NK-92 treated with Interleukin-12 subunit alpha and Interleukin-12 subunit beta, amount 100 ng/mL, for 24 hours (cell line): ENCODE data around the gene LYVE1.
"Not testable (repeated sequence)": the region's sequence is repeated elsewhere in the genome, so short reads cannot be mapped to it uniquely, and the experiment has no call there.

Experiments
- DNase-seq: peaks from one replicate; lab custom pipeline; 2025; lab: John Stamatoyannopoulos, UW

The LYVE1 gene

GRCh38 chr11:10568486-10568941, at the start of gene LYVE1:
Gene LYVE1 (minus strand): TSS chr11:10568665. CDS start chr11:10568532, 133 bp downstream.
- DNase-seq: no peak

DNA sequence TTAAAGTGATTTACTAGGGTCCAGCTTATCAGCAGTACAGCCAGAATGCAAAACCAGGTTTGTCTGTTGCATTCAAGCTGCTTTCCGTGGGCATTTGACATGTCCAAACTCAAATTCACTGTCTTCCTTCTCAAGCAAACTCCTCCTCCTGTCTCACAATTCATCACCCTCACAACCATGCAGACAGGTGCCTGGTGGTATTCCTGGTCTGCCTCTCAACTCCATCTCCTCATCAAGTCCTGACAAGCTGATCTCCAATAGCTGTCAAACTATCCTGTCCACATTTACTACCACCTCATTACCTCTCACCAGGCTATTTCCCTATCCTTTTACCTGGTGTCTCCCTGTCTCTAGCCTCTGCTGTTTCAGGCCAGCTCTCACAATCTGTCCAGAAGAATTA, 49.1 kb upstream of the LYVE1 start:
- no peak for DNase-seq

DNA sequence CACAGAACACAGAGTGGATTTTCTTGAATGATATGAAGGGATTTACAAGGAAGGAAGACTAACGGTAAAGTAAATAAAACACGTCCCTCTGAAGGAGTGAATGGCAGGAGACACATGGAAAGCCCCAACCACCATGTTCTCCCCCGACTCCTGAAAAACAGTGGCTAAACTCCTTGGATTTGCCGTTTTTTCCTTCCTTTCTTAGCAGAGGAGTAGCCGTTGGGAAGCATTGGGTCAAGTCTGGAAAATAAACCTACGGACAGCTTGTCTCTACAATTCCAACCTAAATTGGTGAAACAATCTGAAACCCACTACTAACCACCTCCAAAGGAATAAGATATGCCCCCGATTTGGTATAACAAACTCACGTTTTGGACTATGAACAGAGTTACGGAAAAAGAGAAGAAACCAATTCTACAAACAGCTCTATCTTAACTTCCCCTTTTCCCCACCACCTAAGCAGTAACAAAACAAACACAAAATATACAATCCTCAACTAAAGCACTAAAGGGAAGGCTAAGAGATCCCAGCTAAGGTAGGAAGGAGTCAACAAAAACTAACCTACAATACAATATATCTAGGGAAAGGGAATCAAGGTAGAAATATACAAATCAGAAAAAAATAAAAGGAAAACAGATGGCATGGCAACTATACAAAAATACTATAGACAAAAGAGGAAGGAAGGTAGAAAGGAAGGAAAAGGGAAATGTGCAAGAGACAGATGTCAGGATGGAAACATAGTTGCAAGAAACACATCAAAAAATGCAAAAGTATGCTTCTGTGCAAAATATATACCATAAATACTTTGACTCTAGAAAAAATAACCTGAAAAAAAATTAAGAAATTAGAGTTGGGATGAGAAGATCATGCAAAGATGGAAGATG, 43.8 kb upstream of the LYVE1 start:
- no peak for DNase-seq

DNA sequence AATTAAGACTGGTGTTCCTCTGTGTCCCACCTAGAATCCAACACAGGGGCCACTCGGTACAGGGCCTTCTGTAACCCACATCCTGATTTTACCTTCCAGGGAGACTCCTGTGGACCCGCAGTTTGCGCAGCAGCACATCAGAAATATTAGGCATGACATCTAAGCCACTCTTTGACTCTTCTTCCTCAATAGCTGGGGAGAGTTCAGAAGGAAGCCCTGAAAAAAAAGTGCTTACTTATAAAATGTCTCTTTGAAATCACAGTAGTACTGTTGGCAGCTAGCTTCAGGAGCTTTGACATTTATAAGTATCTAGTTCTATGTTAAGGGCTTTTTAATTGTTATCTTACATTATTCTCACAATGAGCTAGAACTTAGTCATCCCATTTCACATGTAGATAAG, 41.2 kb upstream of the LYVE1 start:
- no peak for DNase-seq

DNA sequence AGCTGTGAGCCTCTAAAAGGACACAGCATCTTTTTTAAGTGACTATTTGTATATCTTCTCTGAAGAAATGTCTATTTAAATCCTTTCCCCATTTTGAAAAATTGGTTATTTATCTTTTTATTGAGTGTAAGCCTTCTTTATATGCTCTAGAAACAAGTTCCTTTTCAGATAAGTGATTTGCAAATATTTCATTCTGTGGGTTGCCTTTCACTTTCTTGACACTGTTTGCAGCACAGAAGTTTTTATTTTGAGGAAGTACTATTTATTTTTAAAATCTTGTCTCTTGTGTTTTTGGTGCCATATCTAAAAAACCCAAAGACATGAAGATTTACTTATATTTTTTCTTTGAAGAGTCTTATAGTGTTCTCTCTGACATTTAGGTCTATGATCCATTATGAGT, 40.1 kb upstream of the LYVE1 start:
- DNase-seq: no peak

DNA sequence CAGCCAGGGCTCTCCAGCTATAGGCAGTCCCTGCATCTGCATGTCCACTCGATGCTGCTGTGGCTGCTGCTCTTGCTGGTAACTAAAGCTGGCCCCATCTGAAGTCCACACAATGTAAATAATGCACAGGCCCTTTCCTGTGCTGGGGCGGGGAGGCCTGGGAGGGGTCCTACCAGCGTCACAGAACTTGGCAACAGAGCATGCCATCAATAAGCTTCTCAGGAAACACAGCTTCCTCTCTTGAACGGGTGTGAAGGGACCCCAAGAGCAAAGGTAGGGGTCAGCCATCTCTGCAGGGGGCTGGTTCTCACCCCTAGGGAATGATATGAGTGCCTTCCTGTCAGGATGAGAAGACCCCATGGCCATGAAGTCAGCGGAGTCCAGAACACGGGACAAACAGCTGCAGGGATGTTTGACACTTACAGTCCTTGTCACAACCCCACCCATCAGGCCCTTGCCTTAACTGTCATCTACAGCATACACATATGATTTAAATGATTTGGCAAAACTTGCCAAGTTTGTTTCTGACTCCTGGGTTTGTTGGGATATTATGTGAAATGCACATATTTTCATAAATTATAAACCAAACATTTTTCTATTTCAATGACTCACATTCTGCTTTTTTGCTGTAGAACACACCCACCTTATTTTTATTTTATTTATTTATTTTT, 39.1 kb upstream of the LYVE1 start:
- no peak for DNase-seq

DNA sequence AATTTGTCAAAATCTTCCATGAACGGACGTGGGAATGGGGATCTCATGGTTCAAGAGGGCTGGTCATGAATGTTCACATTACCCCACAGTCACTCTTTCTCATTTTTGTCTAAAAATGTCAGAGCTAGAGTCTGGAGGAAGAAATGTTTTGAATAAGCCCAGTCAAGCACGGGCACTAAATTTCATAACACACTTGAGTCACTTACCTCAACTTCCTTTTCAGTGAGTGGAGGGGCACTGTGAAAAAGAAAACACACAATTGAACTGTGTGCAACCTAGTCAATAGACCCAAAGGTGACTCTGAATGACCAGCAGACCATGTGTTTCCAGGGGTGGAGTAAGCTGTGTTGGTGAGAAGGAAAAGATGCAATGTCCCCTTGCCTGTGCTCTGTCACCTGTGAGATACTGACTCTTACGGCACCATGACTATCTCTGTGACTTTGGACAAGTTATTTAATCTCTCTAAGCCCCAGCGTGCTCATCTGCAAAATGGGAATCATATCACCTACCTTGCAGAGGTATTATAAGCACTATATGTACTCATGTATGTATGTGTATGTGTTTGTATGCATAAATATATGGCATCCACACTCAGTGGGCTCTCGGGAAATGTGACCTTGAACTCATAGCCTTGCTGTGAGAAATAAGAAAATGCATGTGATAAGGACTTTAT, 38.2 kb upstream of the LYVE1 start:
- peak; percentile 38 for DNase-seq

DNA sequence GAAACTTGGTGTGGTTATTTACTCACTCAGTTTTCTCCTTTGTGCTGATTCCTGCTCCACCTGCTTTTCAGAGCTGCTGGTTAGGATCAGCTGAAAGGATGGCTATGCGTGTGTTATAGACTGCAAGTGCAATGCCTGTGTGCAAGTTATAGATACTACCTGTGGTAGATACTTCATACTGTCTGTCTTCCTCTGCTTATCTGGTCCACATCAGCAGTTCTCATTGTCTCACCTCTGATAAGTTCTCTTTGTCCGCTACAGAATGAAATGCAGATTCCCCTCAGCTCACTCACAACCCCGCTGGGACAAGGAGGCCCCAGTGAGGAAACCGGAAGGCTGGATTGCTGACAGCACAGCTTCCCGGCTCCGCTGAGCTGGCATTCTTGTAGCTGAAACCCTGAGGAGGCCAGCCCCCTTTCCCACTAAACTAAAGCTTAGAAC, 37.5 kb upstream of the LYVE1 start:
- DNase-seq: no peak

DNA sequence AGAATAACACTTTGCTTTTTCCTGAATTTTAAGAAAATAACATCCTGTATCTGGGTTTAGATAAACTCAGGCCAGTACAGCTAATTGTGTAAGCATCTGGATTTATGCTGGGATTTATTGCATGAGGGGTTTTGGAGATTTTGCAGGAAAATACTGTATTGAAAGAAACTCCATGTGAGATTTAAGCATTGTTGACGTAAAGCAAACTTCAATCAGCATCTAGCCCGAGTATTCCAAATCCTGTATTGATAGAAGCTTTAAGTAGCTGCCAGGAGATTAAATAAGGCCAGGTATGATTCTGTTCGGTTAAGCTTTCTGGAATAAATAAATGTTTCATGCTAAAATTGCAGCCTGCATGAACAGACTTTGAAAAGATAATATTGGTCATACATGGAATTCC, 36.3 kb upstream of the LYVE1 start:
- DNase-seq: no peak

DNA sequence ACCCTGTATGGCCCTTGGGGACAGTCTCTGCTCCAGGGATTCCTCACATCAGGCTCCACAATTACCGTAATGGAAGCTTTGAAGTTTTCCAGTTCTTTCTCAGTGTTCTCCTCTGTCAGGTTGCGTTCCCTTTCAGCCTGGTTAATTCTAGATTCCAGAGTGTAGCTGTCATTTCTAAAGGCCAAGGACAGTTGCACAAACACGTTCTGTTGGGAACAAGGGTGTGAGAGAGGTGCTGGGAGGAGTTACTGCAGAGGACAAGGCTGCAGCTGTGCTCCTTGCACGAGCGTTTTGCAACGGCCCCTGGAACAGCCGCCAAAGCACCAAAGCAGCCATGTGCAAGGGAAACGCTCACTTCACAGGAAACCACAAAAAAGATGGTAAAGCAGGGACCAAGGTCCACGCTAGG, 35.9 kb upstream of the LYVE1 start:
- DNase-seq: no peak

DNA sequence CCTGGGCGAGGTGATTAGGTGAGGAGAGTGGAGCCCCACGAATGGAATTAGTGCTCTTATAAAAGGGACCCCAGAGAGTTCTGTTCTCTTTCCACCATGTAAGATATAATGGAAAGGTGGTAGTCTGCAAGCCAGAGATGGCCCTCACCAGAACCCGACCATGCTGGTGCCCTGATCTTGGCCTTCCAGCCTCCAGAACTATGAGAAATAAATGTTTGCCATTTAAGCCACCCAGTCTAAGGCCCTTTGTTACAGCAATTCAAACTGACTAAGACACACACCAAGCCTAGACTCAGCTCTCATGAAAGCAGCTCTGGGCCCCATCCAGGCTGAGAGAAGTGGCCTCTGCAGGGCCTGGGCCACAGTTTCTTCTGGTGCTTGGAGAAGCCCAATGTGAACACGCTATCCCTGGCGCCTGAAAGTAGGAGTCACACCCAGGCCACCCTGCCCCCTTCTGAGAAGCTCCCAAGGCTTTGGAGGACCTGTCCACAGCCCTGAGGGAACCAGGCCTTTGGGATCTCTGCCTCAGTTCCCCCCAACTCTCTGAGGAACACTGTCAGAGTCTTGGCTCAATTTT, 35.3 kb upstream of the LYVE1 start:
- DNase-seq: no peak

GRCh38 chr11:10602945-10603344, 34.5 kb upstream of the LYVE1 start:
- DNase-seq: no peak

DNA sequence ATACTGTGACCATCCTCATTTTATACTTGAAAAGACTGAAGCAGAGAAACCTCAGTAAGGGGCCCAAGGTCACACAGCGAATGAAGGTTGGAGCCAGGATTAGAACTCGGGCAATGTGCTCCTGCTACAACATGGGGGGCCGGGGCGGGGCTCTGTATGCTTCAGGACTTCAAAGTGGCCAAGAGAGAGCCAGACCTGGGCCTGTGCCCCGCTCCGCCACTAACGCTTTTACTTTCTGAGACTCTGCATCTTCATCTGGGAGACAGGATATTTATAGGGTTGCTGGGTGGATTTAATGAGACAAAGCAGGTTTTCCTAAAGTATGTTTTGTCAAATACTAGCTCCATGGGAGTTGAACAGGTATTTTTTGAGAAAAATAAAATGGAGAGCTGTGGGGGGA, 33.9 kb upstream of the LYVE1 start:
- DNase-seq: no peak

DNA sequence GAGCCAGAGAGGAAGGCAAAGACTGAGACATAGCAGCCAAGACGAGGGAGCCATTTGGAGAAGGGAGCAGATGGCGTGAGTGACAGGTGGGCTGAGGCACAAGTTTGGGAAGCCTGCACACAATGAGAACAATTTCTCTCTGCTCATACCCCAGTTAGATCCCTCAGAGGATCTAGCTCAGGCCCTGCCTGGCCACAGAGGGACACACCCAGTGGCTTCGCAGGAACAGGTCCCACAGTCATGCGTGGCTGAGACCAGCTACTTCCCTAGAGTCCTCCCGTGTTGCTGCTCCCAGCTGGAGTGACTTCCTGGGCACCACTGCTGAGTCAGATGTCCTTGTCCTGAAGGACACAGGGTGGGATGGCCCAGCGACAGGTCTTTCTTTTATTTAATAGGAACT, 33.4 kb upstream of the LYVE1 start:
- no peak for DNase-seq

GRCh38 chr11:10600570-10601248, 32.2 kb upstream of the LYVE1 start:
- no peak for DNase-seq

- DNase-seq: no peak
Observed at GRCh38 chr11:10599388-10600175, 31.1 kb upstream of the LYVE1 start.

GRCh38 chr11:10598816-10599215, 30.4 kb upstream of the LYVE1 start:
- no peak for DNase-seq

DNA sequence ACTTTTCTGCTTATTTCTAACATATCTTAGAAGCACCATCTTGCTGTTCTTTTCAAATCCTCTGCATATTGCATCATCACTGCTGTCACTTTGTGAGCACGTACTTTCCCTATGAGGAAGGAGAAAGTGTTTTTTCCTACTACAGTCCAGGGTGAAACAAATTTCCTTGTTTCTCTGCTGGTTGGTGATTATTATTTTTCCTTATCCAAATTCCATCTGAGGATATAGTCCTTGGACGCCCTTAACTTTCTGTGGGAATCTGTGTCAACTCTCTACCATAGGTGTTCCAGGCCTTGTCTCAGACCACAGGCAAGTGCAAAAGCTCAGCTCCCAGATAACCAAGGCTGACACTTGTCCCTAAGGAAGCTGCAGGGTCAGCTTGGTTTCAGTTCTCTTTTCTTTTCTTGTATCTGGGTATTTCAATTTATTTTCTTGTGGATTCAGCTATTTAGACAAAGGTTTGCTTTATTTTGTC, 29.4 kb upstream of the LYVE1 start:
- no peak for DNase-seq

DNA sequence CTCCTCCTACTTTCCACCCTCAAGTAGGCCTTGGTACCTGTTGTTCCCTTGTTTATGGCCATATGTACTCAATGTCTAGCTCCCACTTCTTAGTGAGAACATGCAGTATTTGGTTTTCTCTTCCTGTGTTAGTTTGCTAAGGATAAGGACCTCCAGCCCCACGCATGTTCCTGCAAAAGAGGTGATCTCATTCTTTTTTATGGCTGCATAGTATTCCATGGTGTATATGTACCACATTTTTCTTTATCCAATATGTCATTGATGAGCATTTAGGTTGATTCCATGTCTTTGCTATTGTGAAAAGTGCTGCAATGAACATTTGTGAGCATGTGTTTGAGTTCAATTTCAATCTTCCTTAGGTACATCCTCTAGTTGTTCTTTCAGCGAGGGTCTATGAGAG, 27.4 kb upstream of the LYVE1 start:
- not testable (repeated sequence) for DNase-seq

DNA sequence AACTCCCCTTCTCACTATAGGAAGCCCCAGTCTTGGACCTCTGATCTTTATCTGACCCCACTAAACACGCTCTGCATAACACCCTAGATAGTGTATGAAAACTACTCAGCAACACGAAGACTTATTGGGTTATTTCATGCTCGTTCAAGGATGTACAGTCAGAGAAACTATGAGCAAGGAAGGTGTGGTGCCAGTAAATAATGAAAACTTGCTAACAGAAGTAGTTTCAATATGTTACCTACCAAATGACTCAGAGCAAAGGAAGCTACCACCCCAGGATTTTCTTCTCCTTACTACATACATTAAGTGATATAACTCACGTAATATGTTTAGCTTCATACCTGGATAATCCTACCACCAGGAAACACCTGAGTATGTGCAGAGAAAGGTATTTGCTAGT, 25.9 kb upstream of the LYVE1 start:
- no peak for DNase-seq

DNA sequence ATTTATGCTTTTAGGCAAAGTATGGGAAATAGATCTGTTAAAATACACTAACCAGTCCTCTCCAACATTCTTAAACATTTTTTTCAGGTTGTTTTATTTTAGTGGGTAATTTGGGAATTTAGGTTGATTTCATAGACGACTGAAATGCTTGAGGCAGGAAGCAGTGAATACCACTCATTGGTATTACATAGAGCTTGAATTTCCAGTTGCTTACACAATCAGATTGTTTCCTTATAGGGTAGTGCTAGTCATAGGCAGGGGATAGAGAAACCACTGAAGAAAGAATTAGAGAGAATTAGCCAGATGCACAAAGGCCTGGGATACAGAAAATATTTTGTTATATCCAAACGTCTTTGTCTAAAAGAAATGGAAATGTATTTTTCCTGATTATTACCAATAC, 23.9 kb upstream of the LYVE1 start:
- no peak for DNase-seq
